GM21786 (cell line): ENCODE data around the gene SLC1A7.

Source experiments
- ATAC-seq: cut with Tn5 transposase; IDR thresholded peaks from one replicate; pipeline ENCODE4 v1.9.1; 2021; ENCODE audit not compliant: unreplicated experiment

SLC1A7 gene

GRCh38 chr1:53091841-53092645 is 50.4 kb downstream of the SLC1A7 start:
- ATAC-seq: no peak

- ATAC-seq: no peak
Measured at GRCh38 chr1:53090227-53091147, 52.0 kb downstream of the SLC1A7 start.

- ATAC-seq: no peak
Measured at GRCh38 chr1:53089478-53090226, 52.8 kb downstream of the SLC1A7 start.

GRCh38 chr1:53088616-53089300 is 53.7 kb downstream of the SLC1A7 start:
- no peak for ATAC-seq

GRCh38 chr1:53087332-53088285 is 54.8 kb downstream of the SLC1A7 start:
- ATAC-seq: no peak

- ATAC-seq: no peak
Measured at GRCh38 chr1:53086491-53087070, 55.9 kb downstream of the SLC1A7 start.

- no peak for ATAC-seq
Measured at GRCh38 chr1:53085405-53085804, 57.0 kb downstream of the SLC1A7 start.

GRCh38 chr1:53084589-53084971 is 57.9 kb downstream of the SLC1A7 start:
- no peak for ATAC-seq

- no peak for ATAC-seq
Measured at GRCh38 chr1:53083636-53084588, 58.5 kb downstream of the SLC1A7 start.

GRCh38 chr1:53082826-53083455 is 59.5 kb downstream of the SLC1A7 start:
- ATAC-seq: no peak

- ATAC-seq: no peak
Measured at GRCh38 chr1:53081384-53082066, 60.9 kb downstream of the SLC1A7 start.

- ATAC-seq: no peak
Measured at GRCh38 chr1:53080769-53081168, 61.7 kb downstream of the SLC1A7 start.

GRCh38 chr1:53080041-53080440 is 62.4 kb downstream of the SLC1A7 start:
- no peak for ATAC-seq

GRCh38 chr1:53079251-53079650 is 63.2 kb downstream of the SLC1A7 start:
- ATAC-seq: no peak

GRCh38 chr1:53078333-53079101 is 63.9 kb downstream of the SLC1A7 start:
- no peak for ATAC-seq

- no peak for ATAC-seq
Measured at GRCh38 chr1:53077599-53077965, 64.9 kb downstream of the SLC1A7 start.
